GM12878 (cell line): ENCODE measurements around the gene PITPNM1. TPM values are rescaled to one million over a fixed set of nuclear protein-coding genes. Genes with fewer than 3 reads are reported as not detected.

Source experiments
- BCL3 ChIP-seq: IDR thresholded peaks from 2 replicates; pipeline ENCODE4 v1.6.1; 2011; ENCODE audit warnings: borderline replicate concordance, low read depth, mild to moderate bottlenecking, moderate library complexity, low read length; ENCODE audit not compliant: insufficient read depth, poor library complexity, severe bottlenecking
- CHD1 ChIP-seq: IDR thresholded peaks from 2 replicates; pipeline ENCODE4 v1.6.1; 2012; ENCODE audit warnings: low read depth, low read length, improper control_type of control experiment
- ELK1 ChIP-seq: IDR thresholded peaks from 2 replicates; pipeline ENCODE4 v1.6.1; 2012; ENCODE audit warnings: low read depth, low read length, improper control_type of control experiment
- FOXM1 ChIP-seq: IDR thresholded peaks from 2 replicates; pipeline ENCODE4 v1.6.1; 2012; ENCODE audit warnings: low read depth, mild to moderate bottlenecking, inconsistent platforms, low read length, moderate library complexity
- IRF5 ChIP-seq: fragments of 450-650 bp; IDR thresholded peaks from 2 replicates; pipeline ENCODE4 v1.6.1; 2017; ENCODE audit warnings: borderline replicate concordance
- ZNF687 ChIP-seq: fragments of 450-650 bp; IDR thresholded peaks from 2 replicates; pipeline ENCODE4 v1.6.1; 2017; ENCODE audit warnings: mild to moderate bottlenecking, moderate library complexity
- polyA plus RNA-seq, 11 experiments: library from polyadenylated mRNA; depleted of rRNA in 4 of 11; unstranded in 6 of 11; stranded (reverse) in 5 of 11; fragments of >200 nt; fragmentation: Nextera tagmentation in 4 of 11; fragmentation: Illumina TruSeq in 1 of 11; extraction: Ambion mirVana in 4 of 11; extraction: Trizol in 1 of 11; gene quantifications; 1 replicate in 1 of 11; 2 replicates in 10 of 11; pipeline versions ENCODE4 v1.2.1 to v1.2.3, GENCODE V29; 2011 to 2016; ENCODE audit warnings: inconsistent platforms in 2 of 11, missing spikeins in 2 of 11, low read depth in 1 of 11
- total RNA-seq, 4 experiments: library from RNA; depleted of rRNA in 3 of 4; stranded (reverse); fragments of >200 nt in 3 of 4; fragmentation: Illumina TruSeq in 1 of 4; extraction: Trizol in 1 of 4; gene quantifications; 2 replicates each; pipeline versions ENCODE4 v1.2.1 to v1.2.3, GENCODE V29; 2013 to 2021

The PITPNM1 gene
- total and polyA plus RNA-seq, 10 of the 15 experiments (the other 5 are each of a cell fraction or from before 2014, with no cell fraction given), result 0.11 to 56.8 (median 16.5) TPM

GRCh38 chr11:67445515-67445914 is 59.6 kb downstream of the PITPNM1 start (continued):
- TF ChIP-seq ELK1, result no peak
- no peak for TF ChIP-seq FOXM1
- no peak for TF ChIP-seq BCL3
- no peak for TF ChIP-seq CHD1
- TF ChIP-seq IRF5, result no peak
- TF ChIP-seq ZNF687, result no peak
